Measurements from ENCODE around the gene SHROOM1. TPM values are rescaled to one million over a fixed set of nuclear protein-coding genes. Genes with fewer than 3 reads are reported as not detected.

The SHROOM1 gene
- total RNA-seq, 2 donors from 2014 or later = 5.2 to 6.8 TPM

- intact Hi-C loops (cut with DNase I) = no loop called here
- no peak for DNase-seq (ENCODE audit: low spot score)
Measured at GRCh38 chr5:132788990-132789886, 41.2 kb downstream of the SHROOM1 start.

- DNase-seq (ENCODE audit: low spot score) = no peak
- intact Hi-C loops (cut with DNase I) = no loop called here
Measured at GRCh38 chr5:132788508-132788907, 41.9 kb downstream of the SHROOM1 start.

- intact Hi-C loops (cut with DNase I) = no loop called here
- DNase-seq (ENCODE audit: low spot score) = no peak
Measured at GRCh38 chr5:132787076-132787475, 43.4 kb downstream of the SHROOM1 start.

- intact Hi-C loops (cut with DNase I) = no loop called here
- DNase-seq (ENCODE audit: low spot score) = no peak
Measured at GRCh38 chr5:132785864-132786263, 44.6 kb downstream of the SHROOM1 start.

GRCh38 chr5:132785365-132785764 is 45.1 kb downstream of the SHROOM1 start:
- intact Hi-C loops (cut with DNase I) = no loop called here

GRCh38 chr5:132782101-132782500 is 48.3 kb downstream of the SHROOM1 start:
- DNase-seq (ENCODE audit: low spot score) = no peak
- intact Hi-C loops (cut with DNase I) = no loop called here

More at GRCh38 chr5:132785365-132785764, 45.1 kb downstream of the SHROOM1 start:
- DNase-seq (ENCODE audit: low spot score) = no peak

GRCh38 chr5:132781029-132781428 is 49.4 kb downstream of the SHROOM1 start:
- no peak for DNase-seq (ENCODE audit: low spot score)
- intact Hi-C loops (cut with DNase I) = no loop called here

GRCh38 chr5:132780577-132780976 is 49.9 kb downstream of the SHROOM1 start:
- intact Hi-C loops (cut with DNase I) = no loop called here
- DNase-seq (ENCODE audit: low spot score) = no peak

GRCh38 chr5:132779961-132780360 is 50.5 kb downstream of the SHROOM1 start:
- intact Hi-C loops (cut with DNase I) = no loop called here
- DNase-seq (ENCODE audit: low spot score) = no peak

- intact Hi-C loops (cut with DNase I) = no loop called here
- no peak for DNase-seq (ENCODE audit: low spot score)
Measured at GRCh38 chr5:132778856-132779255, 51.6 kb downstream of the SHROOM1 start.

GRCh38 chr5:132778129-132778528 is 52.3 kb downstream of the SHROOM1 start:
- DNase-seq (ENCODE audit: low spot score) = no peak
- intact Hi-C loops (cut with DNase I) = no loop called here

- intact Hi-C loops (cut with DNase I) = no loop called here
Measured at GRCh38 chr5:132777209-132778069, 53.0 kb downstream of the SHROOM1 start, which contains the start of gene SEPTIN8. Gene SEPTIN8, minus strand, starts transcription at chr5:132777239. Its CDS starts 102 bp downstream, at chr5:132777137.

GRCh38 chr5:132776938-132777208 is 53.6 kb downstream of the SHROOM1 start:
- intact Hi-C loops (cut with DNase I) = no loop called here
- no peak for DNase-seq (ENCODE audit: low spot score)

More at GRCh38 chr5:132777209-132778069, 53.0 kb downstream of the SHROOM1 start, which contains the start of gene SEPTIN8:
- DNase-seq (ENCODE audit: low spot score) = no peak

- no peak for DNase-seq (ENCODE audit: low spot score)
- intact Hi-C loops (cut with DNase I) = no loop called here
Measured at GRCh38 chr5:132776131-132776937, 54.1 kb downstream of the SHROOM1 start.

GRCh38 chr5:132775476-132775961 is 54.9 kb downstream of the SHROOM1 start:
- no peak for DNase-seq (ENCODE audit: low spot score)
- intact Hi-C loops (cut with DNase I) = no loop called here

GRCh38 chr5:132774896-132775295 is 55.6 kb downstream of the SHROOM1 start:
- intact Hi-C loops (cut with DNase I) = no loop called here
- DNase-seq (ENCODE audit: low spot score) = peak; percentile 48

GRCh38 chr5:132774406-132774805 is 56.0 kb downstream of the SHROOM1 start:
- intact Hi-C loops (cut with DNase I) = no loop called here
- DNase-seq (ENCODE audit: low spot score) = peak; percentile 44

- intact Hi-C loops (cut with DNase I) = no loop called here
Measured at GRCh38 chr5:132773601-132774355, 56.7 kb downstream of the SHROOM1 start.

GRCh38 chr5:132773114-132773513 is 57.3 kb downstream of the SHROOM1 start:
- intact Hi-C loops (cut with DNase I) = no loop called here
- peak; percentile 60 for DNase-seq (ENCODE audit: low spot score)

More at GRCh38 chr5:132773601-132774355, 56.7 kb downstream of the SHROOM1 start:
- peak; percentile 44 for DNase-seq (ENCODE audit: low spot score)
